ENCODE data around the gene CELA2B. TPM values are rescaled to one million over a fixed set of nuclear protein-coding genes. Genes with fewer than 3 reads are reported as not detected.

CELA2B gene
- total and polyA plus RNA-seq, 12 donors, result 1.7 to 28.1 (median 7.9) TPM; not detected in 3

GRCh38 chr1:15500184-15501178 lies 24.6 kb downstream of the CELA2B start:
- H3K4me1 ChIP-seq (replicated peaks in 1 of 2), result no peaks in the 10 kb centered on the region
- no peak overlapping the region for H3K4me3 ChIP-seq
- no peak for DNase-seq
- no peak overlapping the region for H3K27ac ChIP-seq
- no peaks in the 10 kb centered on the region for H3K27me3 ChIP-seq
- intact Hi-C loops (cut with DNase I), result loop anchor here (5.0 kb wide), 2 partner anchors 173 to 178 kb away; no protein-coding TSS in a partner anchor
- no peak for TF ChIP-seq POLR2A (IDR thresholded peaks at IDR 0.05)
- no peak for TF ChIP-seq CTCF (IDR thresholded peaks at IDR 0.05)
- H3K9me3 ChIP-seq (replicated peaks in 1 of 3), result no peaks in the 10 kb centered on the region
- H3K36me3 ChIP-seq (replicated peaks in 1 of 2), result peaks cover 0 to 13% of the 10 kb centered on the region in 2 donors
- WGBS, 4 donors, result 80 to 82% (median 81%) methylated on average over 19 of the region's 19 CpGs

- H3K36me3 ChIP-seq (replicated peaks in 1 of 2), result peaks cover 0 to 16% of the 10 kb centered on the region in 2 donors
- intact Hi-C loops (cut with DNase I), result loop anchor here (5.0 kb wide), 2 partner anchors 174 to 179 kb away; no protein-coding TSS in a partner anchor
- 58 to 61% (median 58%) methylated on average over 17 of the region's 17 CpGs for WGBS, 4 donors
- no peaks in the 10 kb centered on the region for H3K9me3 ChIP-seq (replicated peaks in 1 of 3)
- TF ChIP-seq POLR2A (IDR thresholded peaks at IDR 0.05), result no peak
- TF ChIP-seq CTCF (IDR thresholded peaks at IDR 0.05), result peak; percentile 44 to 76 (median 68)
- H3K27me3 ChIP-seq, result no peaks in the 10 kb centered on the region
- H3K4me3 ChIP-seq, result no peak overlapping the region
- no peak overlapping the region for H3K27ac ChIP-seq
- peak; percentile 66 to 91 (median 79) for DNase-seq
- no peaks in the 10 kb centered on the region for H3K4me1 ChIP-seq (replicated peaks in 1 of 2)
Observed at GRCh38 chr1:15501208-15502032, 25.5 kb downstream of the CELA2B start.

GRCh38 chr1:15504436-15504835 lies 28.5 kb downstream of the CELA2B start:
- no peaks in the 10 kb centered on the region for H3K27me3 ChIP-seq
- peaks cover 0 to 16% of the 10 kb centered on the region in 2 donors for H3K36me3 ChIP-seq (replicated peaks in 1 of 2)
- 91 to 100% (median 95%) methylated on average over 2 to 4 of the region's 4 CpGs; no CpG with 5 or more reads in 1 of the 4 donors for WGBS, 4 donors
- TF ChIP-seq POLR2A (IDR thresholded peaks at IDR 0.05), result no peak
- TF ChIP-seq CTCF (IDR thresholded peaks at IDR 0.05), result no peak
- intact Hi-C loops (cut with DNase I), result loop anchor here (5.0 kb wide), 2 partner anchors 177 to 182 kb away; no protein-coding TSS in a partner anchor
- no peaks in the 10 kb centered on the region for H3K4me1 ChIP-seq (replicated peaks in 1 of 2)
- H3K9me3 ChIP-seq (replicated peaks in 1 of 3), result no peaks in the 10 kb centered on the region
- no peak for DNase-seq
- H3K4me3 ChIP-seq, result no peak overlapping the region
- no peak overlapping the region for H3K27ac ChIP-seq

GRCh38 chr1:15506831-15507230 lies 30.9 kb downstream of the CELA2B start:
- no peak overlapping the region for H3K27ac ChIP-seq
- TF ChIP-seq CTCF (IDR thresholded peaks at IDR 0.05) (no peak), POLR2A (IDR thresholded peaks at IDR 0.05) (no peak)
- no peaks in the 10 kb centered on the region for H3K9me3 ChIP-seq (replicated peaks in 1 of 3)
- 94 to 96% (median 95%) methylated on average over 13 to 17 of the region's 17 CpGs for WGBS, 4 donors
- no peak overlapping the region for H3K4me3 ChIP-seq
- no peak for DNase-seq
- intact Hi-C loops (cut with DNase I), result no loop called here
- peaks cover 0 to 16% of the 10 kb centered on the region in 2 donors for H3K36me3 ChIP-seq (replicated peaks in 1 of 2)
- no peaks in the 10 kb centered on the region for H3K27me3 ChIP-seq
- H3K4me1 ChIP-seq (replicated peaks in 1 of 2), result no peaks in the 10 kb centered on the region
